Dedifferentiated amniotic fluid mesenchymal stem cell (primary cell): Measurements from ENCODE around the gene EPHX1.
A peak's percentile ranks its signal among the peaks of the same experiment; 100 is the strongest.
"Not testable (repeated sequence)": the region's sequence is repeated elsewhere in the genome, so short reads cannot be mapped to it uniquely, and the experiment has no call there.

ENCODE experiments used
- DNase-seq: peaks from one replicate; pipeline ENCODE4 v3.0.0-alpha.2; 2016; ENCODE audit errors: extremely low spot score

The EPHX1 gene

GRCh38 chr1:225777583-225778336, 32.2 kb upstream of the EPHX1 start, which contains the start of gene SRP9:
TSS of gene SRP9 (plus strand) at chr1:225777826. CDS start at chr1:225777941, 115 bp downstream.
- peak; percentile 98 for DNase-seq

DNA sequence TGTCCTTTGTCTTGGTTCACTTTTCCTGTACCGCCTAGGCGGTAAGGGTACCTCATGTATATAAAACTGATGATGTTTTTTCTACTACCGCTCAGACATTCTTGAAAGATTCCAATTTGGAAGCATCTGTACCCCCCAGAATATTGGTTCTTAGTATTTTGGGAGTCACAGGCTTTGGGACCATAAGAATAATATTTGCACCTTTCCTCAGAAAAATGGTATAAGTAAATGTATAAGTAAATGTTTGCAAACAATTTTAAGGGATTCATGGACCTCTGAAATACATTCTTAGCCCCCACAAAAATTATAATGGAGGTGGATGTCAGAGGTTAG, 31.6 kb upstream of the EPHX1 start:
- no peak for DNase-seq

GRCh38 chr1:225779165-225779564, 30.8 kb upstream of the EPHX1 start:
- not testable (repeated sequence) for DNase-seq

GRCh38 chr1:225780134-225780533, 29.8 kb upstream of the EPHX1 start:
- no peak for DNase-seq

- no peak for DNase-seq
Observed at GRCh38 chr1:225780630-225781029, 29.3 kb upstream of the EPHX1 start.

GRCh38 chr1:225789142-225789541, 20.8 kb upstream of the EPHX1 start:
- DNase-seq, result not testable (repeated sequence)

GRCh38 chr1:225794954-225795353, 15.0 kb upstream of the EPHX1 start:
- no peak for DNase-seq

GRCh38 chr1:225796097-225796496, 13.8 kb upstream of the EPHX1 start:
- DNase-seq, result not testable (repeated sequence)

- not testable (repeated sequence) for DNase-seq
Observed at GRCh38 chr1:225801146-225801545, 8.8 kb upstream of the EPHX1 start.

DNA sequence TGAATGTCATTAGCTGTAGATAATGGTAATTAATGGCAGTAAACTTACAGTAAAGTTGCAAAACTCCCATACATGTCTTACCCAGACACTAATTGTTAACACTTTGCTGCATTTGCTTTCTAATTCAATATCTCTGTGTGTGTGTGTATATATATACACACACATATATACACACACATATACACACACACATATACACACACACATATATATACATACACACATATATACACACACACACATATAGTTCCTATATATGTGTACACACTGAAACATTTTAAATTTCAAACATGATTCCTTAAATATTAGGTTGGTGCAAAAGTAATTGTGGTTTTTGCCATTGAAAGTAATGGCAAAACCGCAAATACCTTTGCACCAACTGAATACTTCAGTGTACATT, 3.7 kb upstream of the EPHX1 start:
- no peak for DNase-seq

DNA sequence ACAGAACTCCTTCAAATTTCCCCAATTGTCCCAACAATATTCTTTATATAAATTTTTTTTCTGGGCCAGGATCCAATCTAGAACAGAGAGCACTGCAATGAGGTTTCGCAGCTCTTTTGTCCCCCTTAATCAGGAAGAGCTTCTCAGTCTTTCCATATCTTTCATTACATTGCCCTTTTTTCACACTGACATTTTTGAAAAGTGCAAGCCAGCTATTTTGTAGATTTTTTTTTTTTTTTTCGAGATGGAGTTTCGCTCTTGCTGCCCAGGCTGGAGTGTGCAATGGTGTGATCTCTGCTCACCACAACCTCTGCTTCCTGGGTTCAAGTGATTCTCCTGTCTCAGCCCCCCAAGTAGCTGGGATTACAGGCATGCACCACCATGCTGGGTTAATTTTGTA, 3.2 kb upstream of the EPHX1 start:
- not testable (repeated sequence) for DNase-seq

DNA sequence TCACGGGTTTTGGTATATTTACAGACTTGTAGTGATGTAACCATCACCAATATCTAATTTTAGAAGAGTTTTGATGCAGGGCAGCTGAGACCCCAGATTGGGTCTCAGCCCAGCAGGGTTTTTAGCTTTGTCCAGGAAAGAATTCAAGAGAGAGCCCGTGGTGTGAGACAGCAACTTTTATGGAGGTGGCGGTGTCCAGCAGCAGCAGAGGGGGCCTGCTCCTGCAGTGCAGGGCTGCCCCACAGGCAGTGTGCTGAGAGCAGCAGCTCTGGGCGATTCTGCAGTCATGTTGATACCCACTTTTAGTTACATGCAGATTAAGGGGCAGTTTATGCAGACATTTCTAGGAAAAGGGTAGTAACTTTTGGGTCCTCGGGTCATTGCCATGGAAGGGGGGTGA, 1.8 kb upstream of the EPHX1 start:
- no peak for DNase-seq

- not testable (repeated sequence) for DNase-seq
Observed at GRCh38 chr1:225810579-225811538, 935 bp downstream of the EPHX1 start.

DNA sequence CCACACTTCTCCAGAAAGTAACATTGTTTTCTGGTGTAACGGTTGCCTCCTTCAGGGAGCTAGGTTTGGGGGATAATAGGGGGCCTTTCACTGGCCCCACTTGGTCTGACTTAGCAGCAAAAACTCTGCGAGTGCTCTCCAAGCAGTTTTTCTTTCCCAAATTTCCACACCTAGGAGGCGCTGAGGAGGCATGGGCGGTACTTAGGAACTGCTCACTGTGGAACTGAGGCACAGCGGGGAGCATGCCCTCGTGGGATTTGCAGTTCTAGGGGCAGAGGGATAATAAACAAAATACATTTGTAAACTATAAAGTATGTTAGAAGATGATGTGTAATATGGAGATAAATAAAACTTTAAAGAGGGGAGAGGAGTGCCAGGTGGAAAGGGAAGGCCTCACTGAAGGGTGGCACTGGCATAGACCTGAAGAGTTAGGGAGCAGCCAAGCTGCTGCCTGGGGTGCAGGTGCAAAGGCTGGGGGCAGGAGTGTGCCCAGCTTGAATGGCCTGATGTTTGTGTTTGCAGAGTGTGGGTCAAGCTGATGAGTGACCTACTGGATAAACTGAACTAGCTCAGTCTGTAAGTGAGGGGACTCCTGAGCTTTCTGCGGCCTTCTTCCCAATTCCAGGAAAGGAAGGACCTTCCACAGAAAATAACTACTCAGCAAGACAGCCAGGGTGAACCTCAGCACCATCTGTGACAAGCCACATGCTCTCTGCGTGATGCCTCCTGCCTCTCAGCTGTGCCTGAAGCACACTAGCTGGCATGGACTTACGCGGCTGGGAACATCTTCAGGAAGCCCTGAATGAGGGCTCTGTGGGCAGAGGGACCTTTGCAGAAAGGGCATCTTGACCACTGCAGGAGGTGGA, 1.9 kb downstream of the EPHX1 start:
- no peak for DNase-seq

- no peak for DNase-seq
Observed at GRCh38 chr1:225812488-225813213, 2.7 kb downstream of the EPHX1 start.

DNA sequence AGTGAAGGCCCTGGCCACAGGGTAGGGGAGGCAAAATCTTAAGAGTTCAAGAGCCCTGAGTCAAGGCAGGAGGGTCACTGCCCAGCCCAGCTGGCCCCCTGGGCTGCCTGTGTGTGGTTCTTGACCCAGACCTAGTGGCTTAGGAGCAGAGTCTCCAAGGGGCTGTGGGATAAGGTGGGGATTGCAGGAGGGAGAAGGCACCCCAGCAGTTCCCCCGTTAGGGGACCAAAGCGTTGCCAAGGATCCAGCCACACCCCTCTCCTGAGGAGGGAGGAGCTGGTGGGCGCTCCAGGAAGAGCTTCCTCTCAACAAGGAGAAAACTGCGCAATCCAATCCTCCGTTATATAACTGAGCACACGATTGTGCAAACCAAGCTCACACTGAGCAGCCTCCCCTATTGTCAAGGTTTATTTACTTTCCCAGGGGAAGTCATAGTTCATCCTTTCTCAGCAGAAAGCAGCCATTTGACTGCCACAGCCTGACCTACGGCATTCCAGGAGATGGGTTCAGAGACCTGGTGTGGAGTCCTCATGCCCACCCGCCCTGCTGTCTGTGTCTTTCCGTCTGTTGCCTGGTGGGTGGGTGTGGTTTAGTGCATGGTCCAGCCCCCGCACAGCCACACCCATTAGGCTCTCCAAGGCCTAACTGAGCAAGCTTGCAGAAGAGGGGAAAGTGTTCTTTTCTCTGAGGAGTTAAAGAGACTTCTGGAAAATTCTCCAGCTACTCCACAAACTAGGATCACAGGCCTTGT, 3.5 kb downstream of the EPHX1 start:
- DNase-seq, result no peak

- no peak for DNase-seq
Observed at GRCh38 chr1:225814381-225814780, 4.5 kb downstream of the EPHX1 start.

DNA sequence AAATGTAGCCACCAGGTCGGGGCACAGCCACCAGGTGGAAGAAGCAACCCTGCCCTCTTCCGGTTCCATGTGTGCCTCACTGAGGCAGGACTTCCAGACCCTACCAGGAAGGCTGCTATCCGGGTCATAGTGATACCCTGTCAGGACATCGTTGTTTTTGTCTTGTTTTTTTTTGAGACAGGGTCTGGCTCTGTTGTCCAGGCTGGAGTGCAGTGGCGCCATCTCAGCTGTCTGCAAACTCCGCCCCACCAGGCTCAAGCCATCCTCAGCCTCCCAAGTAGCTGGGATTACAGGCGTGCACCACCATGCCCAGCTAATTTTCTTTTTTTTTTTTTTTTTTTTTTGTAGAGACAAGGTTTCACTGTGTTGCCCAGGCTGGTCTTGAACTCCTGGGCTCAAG, 5.2 kb downstream of the EPHX1 start:
- not testable (repeated sequence) for DNase-seq

DNA sequence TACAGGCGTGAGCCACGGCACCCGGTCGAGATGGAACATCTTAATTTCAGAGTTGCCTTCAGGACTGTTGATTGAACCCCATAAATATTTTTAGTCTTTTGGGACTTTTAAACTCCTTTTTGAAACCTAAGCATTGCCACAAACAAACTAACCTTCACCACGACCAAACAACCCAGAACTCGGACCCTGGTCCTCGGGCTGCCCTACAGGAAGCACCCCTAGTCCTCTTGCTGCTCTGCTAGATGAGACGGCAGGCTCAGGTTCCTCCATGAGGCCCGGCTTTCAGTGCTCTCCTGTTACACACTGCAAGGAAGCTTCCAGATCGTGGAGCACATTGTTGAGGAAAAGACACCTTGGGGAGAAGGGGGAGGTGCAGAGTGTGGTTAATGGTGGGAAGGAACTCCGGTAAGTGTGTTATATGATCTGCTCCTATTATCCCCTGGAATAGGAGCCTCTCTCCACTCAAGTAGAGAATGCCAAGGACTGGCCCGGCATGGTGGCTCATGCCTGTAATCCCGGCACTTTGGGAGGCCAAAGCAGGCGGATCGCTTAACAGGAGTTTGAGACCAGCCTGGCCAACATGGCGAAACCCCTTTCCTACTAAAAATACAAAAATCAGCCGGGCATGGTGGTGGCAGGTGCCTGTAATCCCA, 5.7 kb downstream of the EPHX1 start:
- DNase-seq, result no peak
